ENCODE data around the gene AAMDC.
"Not testable (repeated sequence)": the region's sequence is repeated elsewhere in the genome, so short reads cannot be mapped to it uniquely, and the experiment has no call there.

The AAMDC gene

GRCh38 chr11:77890100-77890614, 69.2 kb downstream of the AAMDC start:
- not testable (repeated sequence) for DNase-seq

- not testable (repeated sequence) for DNase-seq
Observed at GRCh38 chr11:77890619-77891056, 69.7 kb downstream of the AAMDC start.

DNA sequence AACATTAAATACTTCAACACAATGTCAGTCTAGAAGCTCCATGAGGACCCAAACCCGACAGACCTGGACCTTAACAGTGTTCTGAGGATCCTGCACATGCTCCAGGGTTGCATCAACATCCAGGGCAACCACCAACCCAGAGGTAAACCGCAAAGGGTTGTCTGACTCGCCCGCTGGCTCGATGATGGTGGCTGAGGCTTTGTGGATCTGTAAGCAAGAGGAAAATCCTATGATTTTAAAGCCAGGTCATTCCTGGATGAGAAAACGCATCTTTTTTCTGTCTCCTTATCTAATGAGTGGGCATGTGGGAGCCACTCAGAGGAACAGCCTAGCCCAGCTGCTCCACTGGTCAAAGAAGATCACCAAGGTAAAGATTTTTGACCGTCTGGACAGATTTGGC, 70.3 kb downstream of the AAMDC start:
- DNase-seq: not testable (repeated sequence)

DNA sequence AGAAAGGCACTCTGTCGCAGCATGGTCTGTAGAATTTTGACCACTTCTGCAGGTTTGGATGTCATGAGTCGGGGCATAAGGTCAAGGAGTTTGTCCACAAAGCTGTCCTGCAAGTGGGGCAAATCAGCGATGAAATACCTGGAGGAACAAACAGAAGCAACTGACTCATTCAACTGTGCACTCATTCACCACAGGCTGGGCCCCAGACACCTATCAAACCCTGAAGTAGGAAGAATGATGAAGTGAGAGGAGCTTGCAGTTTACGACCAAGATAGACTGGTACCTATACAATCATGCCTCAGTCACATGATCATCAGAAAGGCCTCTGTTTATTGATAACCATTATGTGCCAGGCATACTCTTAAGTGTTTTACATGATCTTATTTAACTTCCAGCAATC, 70.8 kb downstream of the AAMDC start:
- not testable (repeated sequence) for DNase-seq

- not testable (repeated sequence) for DNase-seq
Observed at GRCh38 chr11:77894949-77895348, 74.0 kb downstream of the AAMDC start.

DNA sequence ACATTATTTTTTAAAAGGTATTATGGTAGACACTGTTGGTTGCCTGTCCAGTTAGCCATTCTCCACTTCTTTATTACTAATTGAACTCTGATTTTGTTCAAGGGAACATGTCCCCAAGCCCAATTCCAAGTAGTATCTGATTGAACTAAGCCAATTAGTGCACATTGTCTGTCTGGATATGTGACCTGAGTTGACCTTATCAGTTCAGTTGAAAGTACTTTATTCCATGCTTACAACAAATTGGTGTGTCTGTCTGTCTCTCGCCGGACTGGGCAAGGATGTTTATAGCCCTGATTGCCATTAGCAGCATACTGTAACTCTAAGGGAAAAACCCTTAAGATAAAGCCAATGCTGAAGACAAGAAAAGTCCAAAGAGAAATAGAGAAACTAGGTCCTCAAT, 87.9 kb downstream of the AAMDC start:
- DNase-seq: no peak

GRCh38 chr11:77909277-77909676, 88.3 kb downstream of the AAMDC start:
- DNase-seq: no peak

DNA sequence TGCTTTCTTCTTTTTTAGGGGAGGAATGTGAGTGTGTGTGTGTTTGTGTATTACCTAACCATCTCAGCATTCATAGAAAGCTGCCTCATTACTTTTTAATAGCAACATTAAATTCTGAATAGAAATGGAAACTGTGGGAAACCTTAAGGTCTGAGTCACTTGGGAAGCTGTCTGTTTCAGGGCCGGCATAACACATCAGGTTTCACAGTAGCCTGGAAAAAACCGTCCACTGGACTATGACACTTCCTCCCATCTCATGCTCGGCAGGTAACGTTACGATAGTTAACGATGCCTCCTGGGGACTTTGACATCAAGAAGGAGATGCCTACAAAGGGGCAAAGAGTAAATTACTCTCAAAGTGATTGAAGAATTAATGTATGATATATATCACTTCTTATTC, 89.9 kb downstream of the AAMDC start:
- not testable (repeated sequence) for DNase-seq

DNA sequence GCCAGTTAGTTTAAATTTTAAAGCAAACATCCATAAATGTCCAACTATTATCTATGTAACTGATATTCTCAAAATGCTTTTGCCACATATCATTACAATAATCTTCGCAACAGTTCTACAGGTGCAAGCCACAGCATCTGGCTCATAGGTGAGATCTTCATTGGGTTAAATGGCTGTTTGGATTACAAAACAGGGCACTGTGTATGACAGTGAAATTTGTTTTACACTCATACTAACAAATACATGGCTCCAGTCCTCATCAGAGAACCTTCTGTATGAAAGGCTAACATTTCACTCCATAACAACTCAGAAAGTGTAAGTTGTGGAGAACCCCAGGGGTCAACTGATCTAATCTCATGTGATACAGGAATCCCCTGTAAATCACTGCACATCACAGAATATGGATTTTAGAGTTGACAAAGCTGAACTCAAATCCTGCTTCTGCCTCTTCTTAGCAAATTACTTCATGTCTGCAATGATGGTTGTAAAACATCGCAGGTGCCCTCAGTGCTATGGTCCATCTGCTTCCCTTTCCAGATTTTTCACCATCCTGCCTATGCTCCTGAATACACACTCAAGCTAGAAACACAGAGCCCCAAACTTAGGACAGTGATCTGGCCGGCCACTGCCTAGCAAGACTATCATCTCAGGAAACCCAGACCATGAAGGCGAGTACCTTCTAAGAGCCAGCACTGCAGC, 92.8 kb downstream of the AAMDC start:
- DNase-seq: not testable (repeated sequence)

- not testable (repeated sequence) for DNase-seq
Observed at GRCh38 chr11:77914307-77914791, 93.4 kb downstream of the AAMDC start.

DNA sequence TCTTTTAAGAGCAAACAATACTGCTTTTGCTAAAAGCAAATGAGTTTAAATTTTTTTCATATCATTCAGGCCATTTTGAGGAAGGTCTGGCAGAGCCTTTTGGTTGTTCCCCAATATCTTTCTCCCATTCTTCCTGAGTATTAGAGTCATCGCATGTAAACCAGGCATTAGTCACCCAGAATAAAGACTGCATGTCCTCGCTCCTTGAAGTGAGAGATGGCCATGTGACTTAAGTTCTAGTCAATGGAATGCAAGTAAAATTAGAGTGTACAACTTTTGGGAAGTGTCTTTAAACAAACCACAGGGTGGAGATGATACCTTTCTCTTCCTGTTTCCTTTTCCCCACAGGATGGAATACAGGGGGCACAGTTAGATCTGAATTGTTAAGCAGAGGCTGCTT, 96.8 kb downstream of the AAMDC start:
- DNase-seq: not testable (repeated sequence)
